Fibroblast of gingiva (primary cell): Measurements from ENCODE around the gene FOXRED2.
A peak's percentile ranks its signal among the peaks of the same experiment; 100 is the strongest.

Source experiments
- DNase-seq: peaks from one replicate; pipeline ENCODE4 v3.0.0-alpha.2; 2011; ENCODE audit warnings: low read depth

The FOXRED2 gene

DNA sequence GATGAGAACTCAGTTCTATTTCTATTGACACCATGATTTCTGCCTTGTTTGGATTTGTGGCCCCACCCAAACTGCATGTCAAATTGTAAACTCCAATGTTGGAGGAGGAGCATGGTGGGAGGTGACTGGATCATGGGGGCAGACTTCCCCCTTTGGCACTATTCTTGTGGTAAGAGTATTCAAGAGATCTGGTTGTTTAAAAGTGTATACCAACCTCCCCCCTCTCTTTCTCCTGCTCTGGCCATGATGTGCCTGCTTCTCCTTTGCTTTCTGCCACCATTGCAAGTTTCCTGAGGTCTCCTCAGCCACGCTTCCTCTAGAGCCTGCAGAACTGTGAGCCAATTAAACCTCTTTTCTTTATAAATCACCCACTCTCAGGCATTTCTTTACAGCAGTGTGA is 7.9 kb upstream of the FOXRED2 start:
- DNase-seq = no peak

DNA sequence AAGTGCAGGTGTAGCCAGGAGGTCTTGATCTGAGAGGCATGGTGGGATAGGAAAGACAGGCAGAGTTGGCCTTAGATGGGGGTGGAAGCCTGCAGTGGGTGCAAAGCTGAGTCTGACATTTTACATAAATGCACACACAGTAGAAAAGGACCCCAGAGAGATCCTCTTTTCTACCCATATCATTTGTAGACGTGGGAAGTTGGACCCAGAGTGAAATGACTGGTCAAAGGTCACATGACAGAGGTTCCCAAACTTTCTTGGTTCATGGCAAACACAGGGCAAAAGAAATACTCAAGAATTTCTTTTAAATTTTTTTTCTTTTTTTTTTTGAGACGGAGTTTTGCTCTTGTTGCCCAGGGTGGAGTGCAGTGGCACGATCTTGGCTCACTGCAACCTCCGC is 6.2 kb upstream of the FOXRED2 start:
- DNase-seq = no peak

DNA sequence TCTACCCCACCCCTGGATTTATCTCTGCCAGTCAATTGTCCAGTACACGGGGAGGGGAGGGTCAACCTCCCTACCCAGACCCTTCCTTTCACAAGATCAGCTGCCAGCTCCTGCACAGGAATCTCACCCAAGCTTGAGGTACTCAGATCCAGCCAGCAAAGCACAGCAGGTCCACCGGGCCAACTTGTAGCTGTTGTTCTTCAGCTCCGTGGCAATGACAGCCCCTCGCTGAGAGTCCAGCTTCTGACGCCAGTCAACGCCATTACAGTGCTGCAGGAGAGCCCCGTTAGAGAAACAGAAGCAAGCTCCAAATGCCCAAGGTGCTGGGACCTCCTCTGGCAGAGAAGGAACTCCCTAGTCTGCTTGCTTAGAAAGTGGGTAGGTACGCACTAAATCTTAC is 5.5 kb upstream of the FOXRED2 start:
- DNase-seq = no peak

DNA sequence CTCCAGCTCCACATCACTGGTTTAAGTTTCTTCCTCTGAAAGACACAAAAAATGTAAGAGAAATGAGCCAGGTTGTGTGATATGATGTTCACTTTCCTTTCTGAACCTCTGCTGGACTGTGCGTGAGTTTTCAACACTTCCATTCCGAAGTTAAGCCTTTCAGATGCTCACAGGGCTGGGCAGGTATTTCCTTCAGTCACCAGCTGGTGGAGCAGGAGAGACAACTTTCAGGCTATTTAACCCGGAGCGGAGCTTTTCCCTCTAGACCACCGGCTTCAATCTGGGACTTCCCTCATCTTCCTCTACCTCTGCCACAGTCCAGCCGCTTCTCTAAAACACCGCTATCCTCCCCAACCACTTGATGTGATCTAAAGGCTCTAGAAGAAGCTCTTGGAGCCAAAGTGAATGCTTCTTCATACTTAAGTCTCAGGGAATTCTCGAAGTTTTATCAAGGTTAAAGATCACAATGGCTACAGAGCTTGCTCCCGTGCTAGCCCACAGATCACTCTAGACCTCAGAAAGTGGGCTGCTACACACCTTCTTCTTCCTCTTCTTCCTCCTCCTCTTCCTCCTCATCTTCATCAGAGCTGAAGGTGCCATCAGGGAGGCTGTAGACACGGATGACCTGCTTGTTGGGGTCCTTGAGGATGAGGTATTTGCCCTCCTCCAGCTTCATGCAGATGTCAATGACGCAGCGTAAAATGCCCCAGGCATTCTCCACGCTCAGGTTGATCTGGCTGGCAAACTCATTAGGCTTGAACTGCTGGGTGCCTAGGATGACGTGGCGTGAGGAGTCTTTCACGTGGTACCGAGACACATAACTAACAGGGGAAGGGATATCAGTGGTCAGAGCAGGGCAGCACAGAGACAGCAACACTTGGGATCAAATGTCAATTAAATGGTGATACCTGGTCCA is 4.4 kb upstream of the FOXRED2 start:
- DNase-seq = peak; percentile 30

DNA sequence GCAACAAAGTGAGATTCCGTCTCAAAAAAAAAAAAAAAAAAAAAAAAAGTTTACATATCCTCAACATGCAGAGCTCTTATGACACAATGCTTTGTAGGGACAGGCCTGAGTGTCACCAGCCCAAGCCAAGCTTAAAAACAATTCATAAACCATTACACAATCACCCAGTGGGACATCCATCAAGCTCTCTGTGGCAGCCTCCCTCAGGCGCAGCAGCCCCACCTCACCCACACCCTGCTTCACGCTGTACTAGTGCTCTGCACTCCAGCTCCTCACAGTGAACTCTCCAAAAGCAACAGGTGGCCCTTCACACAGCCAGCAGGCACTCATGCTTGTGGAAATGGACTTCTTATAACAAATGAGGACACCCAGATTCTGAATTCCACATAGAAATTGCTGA is 3.5 kb upstream of the FOXRED2 start:
- no peak for DNase-seq

DNA sequence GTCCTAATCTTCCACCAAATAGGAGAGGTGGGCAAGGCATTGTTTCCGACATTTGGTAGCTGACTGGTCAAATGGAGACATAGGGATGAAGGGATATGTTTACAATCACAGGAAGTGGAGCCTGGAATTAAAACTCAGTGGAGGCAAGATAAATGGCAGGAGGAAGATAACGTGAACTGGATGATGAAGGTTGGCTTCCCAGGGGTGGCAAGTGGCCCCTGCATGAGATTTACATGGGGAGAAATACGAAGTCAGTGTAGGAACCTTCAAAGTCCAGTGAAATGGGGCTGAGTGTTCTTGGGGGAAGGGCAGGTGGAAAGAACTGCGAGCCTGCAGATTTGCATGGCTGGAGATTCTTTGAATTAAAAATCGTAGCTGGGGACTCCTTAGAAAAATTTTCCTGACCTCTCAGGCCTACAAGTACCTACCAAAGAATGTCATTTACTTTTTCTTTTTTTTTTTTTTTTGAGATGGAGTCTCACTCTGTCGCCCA is 724 bp upstream of the FOXRED2 start:
- DNase-seq = no peak

DNA sequence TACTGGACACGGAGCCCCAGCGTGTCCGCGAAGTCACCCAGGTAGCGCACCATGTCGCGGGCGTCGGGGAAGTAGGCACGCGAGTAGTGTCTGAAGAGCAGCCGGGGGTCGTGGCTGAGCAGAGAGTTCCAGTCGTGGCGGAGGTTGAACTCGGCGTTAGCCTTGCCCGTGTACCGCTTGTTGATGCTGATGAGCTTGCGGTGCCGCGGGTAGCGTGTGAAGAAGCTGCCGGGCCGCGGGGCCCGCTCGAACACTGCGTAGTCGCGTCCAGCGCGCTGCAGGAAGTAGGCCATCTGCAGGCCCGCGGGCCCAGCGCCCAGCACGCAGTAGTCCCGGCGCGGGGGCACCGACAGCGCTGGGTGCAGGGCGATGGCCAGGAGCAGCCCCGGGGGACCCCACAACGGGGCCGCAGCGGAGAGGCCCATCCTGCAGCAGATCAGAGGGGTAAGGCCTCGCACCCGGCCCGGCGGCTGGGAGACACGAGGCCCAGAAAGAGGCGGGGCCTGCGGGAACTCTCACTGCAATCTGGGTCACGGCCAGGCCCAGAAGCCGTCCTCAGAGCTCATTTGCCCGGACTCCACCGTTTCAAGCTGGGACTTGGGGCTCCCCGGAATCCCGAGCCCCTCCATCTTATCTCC is 723 bp downstream of the FOXRED2 start:
- DNase-seq = no peak

DNA sequence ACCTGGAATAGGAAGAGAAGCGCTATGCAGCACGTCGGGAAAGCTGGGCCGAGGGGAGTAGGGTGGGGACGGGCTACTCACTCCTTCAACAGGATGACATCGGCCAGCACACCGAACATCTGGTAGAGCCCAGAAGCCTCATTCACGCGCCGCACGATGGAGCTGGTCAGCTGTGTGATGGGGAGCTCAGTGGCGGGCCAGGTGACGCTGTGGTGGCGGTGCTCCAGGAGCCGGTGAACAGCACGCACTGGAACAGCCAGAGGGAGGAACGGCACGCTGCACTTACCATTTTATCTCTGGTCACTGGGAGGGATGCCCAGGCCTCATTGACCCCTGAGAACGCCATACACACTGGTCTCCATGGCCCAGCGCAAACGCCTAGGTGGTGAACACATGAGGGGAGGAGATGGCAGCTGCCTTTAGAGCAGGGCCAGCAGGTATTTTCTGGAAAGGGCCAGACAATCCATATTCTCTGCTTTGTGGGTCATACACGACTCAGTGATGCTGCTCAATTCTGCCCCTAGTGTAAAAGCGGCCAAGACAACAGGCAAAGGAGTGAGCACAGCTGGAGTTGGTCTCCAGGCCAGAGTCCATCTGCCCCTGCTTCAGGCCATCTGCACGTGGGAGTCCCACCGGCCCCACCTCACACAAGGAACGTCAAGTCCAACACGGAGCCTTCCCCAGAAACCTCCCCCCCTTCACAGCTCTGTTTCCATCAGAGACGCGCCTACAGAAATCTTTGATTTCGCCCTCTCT is 8.8 kb downstream of the FOXRED2 start:
- no peak for DNase-seq

DNA sequence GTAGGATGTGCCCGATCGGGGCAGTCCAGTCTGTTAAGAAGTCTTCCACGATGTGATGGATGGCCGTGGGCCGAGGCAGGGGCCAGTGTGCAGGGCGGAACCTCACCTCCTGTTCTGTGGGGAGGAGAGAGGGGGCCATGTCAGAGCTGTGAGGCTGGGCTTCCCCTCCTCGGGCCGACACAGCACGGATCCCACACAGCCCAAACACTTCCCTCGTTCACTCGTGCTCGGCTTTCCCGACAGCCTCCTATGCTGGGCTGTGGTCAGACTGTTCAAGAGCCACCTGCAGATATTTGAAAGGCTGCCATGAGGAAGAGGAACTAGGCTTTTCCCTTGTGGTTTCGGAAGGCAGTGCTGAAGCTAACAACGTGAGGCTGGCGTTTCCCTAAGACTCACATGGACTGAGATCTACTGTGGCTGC is 13.1 kb downstream of the FOXRED2 start:
- no peak for DNase-seq

DNA sequence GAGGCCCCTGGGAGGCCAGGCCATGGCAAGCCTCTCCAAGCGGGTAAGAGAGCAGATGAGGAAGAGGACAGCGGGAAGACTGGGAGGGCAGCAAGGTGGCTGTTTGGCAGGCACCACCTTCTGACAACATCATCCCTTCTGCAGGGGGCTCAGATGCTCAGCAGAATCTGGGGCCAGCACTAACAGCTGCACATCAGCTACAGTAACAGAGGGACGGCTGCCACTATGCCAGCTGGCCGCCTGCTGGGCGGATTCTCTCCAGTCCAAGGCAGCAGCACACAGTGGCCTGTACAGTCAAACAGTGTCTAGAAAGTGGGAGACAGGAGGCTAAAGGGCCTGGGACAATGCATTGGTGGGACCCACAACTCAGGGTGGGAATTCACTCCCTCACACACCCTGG is 14.7 kb downstream of the FOXRED2 start:
- DNase-seq = no peak

DNA sequence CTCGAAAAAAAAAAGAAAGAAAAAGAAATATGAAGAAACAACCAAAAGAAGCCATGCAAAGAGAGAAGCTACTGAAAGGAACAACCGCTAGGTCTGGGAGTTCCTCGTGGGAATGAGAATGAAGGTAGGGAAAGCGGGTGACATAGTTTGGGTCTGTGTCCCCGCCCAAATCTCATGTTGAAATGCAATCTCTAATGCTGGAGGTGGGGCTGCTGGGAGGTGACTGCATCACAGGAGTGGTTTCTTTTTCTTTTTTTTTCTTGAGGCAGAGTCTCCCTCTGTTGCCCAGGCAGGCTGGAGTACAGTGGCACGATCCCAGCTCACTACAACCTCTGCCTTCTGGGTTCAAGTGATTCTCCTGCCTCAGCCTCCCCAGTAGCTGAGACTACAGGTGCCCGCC is 15.7 kb downstream of the FOXRED2 start:
- DNase-seq = no peak

DNA sequence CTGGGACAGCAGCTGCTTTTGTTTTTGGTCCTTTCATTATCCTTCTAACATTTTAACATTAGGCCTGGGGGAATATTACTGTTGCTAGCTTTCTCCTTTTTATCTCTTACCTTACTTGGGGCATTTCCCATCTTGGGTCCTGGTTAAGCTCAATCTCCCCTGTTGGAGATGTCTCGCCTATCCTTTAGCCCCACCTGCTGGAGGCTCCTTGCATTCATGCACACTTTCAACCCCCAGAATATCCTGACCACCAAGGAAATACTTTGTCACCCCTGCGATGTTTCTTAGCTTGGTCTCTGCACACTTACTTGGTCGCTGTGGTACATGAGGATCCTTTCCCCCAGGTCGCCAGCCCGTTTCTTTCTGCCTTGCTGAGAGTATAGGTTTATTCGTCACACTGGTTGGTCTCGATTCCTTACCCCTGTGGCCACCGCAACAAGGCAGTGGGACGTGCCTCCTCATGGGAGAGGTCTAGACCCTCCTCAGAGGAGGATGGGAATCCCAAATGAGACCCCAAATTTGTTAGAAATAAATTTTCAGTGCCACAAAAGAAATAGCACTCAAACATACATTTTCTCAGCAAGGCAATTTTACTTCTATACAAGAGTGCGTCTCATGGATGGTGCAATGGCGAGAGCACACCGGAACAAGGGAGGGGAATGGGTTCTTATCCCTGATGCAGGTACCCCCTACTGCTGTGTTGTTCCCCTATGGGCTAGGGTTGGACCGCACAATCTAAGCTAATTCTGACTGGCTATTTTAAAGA is 20.0 kb downstream of the FOXRED2 start:
- DNase-seq = peak; percentile 32

DNA sequence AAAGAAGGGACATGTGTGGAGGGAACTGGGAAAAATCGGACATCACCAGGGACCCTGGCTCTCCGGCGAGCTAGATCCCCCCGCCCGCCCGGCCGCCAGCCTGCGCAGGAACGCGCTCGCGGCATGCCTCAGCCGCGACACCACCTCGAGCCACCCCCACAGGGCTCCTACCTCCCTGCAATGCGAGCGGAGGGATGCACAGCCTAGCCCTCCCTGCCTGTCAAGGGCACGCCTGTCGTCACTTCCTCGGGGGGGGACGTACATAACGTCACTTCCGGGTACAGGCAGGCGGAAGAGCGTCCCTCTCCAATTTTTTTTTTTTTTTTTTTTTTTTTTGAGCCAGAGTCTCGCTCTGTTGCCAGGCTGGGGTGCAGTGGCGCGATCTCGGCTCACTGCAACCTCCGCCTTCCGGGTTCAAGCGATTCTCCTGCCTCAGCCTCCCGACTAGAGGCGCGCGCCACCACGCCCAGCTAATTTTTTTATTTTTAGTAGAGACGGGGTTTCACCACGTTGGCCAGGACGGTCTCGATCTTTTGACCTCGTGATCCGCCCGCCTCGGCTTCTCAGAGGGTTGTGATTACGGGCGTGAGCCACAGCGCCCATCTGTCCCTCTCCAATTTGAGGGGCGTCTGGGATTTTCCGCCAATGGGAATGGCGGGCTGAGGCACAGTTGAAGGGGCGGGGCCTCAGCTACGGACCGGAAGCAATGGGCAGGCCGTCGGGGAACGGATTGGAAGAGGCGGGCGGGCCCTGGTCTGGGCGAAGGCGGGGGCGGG is 25.3 kb downstream of the FOXRED2 start, which contains the start of gene TXN2:
TXN2 (minus strand) TSS at position 248 of the 776 bp plus-strand sequence. CDS start 803 bp downstream, outside the sequence.
- peak; percentile 96 for DNase-seq

DNA sequence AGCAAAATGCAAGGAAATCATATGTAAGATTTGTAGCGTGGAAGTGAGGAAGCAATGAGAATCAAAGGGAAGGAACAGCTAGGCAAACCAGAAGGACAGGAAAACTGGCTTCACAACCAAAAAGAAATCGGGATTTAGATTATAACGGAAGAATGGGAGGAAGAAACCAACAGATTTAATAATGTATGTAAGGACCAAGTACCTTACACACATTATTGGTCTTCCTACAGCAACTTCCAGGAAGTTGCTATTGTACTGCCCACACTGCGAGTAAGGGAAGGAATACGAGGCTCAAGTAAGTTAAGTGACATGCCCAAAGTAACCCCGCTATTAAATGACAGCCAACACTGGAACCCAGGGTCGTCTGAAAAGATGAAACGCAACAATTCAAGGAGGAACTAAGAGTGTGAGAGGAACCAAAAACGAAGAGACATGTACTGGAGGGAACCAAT is 25.9 kb downstream of the FOXRED2 start:
- DNase-seq = no peak

DNA sequence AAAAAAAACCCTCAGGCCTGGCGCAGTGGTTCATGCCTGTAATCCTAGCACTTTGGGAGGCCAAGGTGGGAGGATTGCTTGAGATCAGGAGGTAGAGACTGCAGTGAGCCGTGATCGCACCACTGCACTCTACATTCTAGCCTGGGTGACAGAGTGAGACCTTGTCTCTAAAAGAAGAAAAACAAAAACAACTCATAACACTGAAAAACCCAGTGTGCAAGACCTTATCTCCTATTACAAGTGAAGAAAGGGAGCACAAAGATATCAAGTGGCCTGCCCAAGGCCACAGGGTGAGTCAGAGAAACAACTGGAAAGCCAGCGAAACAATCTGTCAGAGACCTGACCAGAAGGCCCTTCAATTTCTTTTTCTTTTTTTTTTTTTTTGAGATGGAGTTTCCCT is 27.9 kb downstream of the FOXRED2 start:
- no peak for DNase-seq

DNA sequence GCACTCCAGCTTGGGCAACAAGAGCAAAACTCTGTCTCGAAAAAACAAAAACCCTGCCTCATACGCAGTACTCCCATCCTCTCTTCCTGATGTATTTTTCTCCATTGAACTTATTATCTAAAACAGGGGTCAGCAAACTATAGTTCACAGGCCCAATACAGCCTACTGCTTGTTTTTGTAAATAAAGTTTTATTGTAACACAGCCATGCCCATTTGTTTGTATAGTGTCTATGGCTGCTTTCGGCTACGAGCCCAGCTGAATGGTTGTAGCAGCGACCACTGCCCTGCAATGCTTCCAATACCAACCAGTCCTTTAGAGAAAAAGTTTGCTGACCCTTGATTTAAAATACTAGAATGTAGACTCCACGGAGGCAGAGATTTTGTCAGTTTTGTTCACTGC is 31.5 kb downstream of the FOXRED2 start:
- DNase-seq = no peak

DNA sequence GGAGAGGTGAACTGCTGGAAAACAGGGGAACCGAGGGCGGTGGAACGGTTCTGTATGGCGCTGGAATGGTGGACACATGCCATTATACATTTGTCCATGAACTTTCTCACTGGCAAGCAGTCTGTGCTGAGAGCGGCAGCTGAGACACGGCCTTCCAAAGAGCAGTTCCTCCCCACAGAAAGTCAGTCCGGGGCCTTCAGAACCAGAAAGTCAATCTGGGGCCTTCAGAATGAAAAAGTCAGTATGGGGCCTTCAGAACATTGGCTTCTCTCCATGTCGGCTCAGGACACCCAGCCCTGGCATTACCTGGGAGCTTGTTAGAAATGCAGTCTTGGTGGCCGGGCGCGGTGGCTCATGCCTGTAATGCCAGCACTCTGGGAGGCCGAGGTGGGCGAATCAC is 34.2 kb downstream of the FOXRED2 start:
- no peak for DNase-seq

DNA sequence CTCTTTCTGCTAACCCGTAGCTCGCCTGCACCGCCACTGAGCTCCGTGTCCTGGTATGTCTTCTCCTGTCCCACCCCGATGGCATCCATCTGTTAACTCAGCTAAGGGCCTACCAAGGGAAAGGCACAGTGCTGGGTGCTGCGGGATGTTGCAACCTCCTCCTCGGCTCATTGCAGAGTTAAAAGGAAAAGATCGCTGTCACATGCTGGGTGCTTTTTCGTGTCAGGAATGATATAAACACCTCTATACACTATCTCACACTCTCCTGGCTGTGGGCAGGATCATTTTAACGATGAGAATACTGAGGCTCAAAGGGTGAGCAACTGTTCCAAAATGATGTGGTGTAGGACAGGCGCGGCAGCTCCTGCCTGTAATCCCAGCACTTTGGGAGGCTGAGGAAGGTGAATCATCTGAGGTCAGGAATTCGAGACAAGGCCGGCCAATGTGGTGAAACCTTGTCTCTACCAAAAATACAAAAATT is 35.5 kb downstream of the FOXRED2 start:
- DNase-seq = no peak

DNA sequence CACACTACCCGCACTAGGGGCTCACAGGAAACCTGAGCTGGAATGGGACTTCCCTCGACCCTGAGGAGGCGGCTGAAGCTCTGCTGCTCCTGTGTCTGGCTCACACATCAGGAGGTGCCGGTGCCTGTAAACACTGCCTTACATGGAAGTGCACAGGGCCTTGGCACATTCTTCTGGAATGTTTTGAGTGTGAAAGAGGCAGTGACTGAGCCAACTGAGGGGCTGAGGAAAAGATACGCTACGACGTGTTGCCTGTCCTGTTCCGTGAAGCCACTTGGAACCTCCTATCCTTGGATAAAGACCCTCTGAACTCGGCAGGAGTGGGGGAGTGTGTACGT is 35.9 kb downstream of the FOXRED2 start:
- DNase-seq = no peak

DNA sequence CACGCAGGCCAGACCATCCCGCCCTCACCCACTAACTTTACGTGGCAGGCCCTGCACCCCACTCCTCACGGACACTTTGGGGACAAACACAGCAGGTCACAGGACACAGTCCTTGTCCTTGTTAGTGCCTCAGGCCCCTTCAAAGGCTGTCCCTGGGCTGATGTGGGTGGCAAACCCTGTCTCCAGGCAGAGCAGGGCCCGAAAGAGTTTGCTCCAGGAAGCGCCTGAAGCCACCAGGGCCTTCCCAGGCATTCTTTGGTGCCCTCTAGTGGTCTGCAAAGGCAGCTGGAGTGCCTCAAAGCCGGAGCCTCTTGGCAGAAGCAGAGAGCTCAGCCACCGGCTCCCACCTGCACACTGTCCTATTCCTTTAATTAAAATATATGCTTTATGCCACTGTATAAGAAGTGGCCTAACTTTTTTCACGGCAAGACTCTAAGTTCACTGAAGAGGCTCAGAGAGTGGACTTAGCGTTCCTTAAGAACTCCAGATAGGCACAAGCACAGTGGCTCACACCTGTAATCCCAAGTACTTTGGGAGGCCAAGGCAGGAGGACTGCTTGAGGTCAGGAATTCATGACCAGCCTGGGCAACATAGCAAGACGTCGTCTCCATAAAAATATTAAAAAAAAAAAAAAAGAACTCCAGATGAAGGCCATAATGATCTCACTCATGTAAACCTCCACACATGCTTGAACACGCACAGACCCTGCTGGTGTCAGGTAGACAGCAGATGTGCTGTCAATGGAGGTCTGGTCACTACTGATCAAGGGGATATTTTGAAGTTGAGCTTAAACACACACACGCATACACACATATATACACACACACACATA is 36.5 kb downstream of the FOXRED2 start:
- DNase-seq = peak; percentile 79
